HG02870 (cell line): Measurements from ENCODE around the gene MAGEB1.

Experiments used
- ATAC-seq: cut with Tn5 transposase; IDR thresholded peaks from one replicate; pipeline ENCODE4 v1.9.1; 2021; ENCODE audit warnings: mild to moderate bottlenecking, moderate library complexity; ENCODE audit not compliant: unreplicated experiment

MAGEB1 gene

GRCh38 chrX:30246769-30247489 lies at the start of gene MAGEB1:
Gene MAGEB1 (plus strand): TSS chrX:30247146. CDS start chrX:30250494, 3,348 bp downstream.
- no peak for ATAC-seq

- ATAC-seq, result no peak
Observed at GRCh38 chrX:30212172-30212571, 34.8 kb upstream of the MAGEB1 start.

GRCh38 chrX:30215357-30215843 lies 31.5 kb upstream of the MAGEB1 start, which contains the start of gene MAGEB2:
Gene MAGEB2 (plus strand): TSS chrX:30215563. CDS start chrX:30218581, 3,018 bp downstream.
- no peak for ATAC-seq

GRCh38 chrX:30217465-30217864 lies 29.5 kb upstream of the MAGEB1 start:
- no peak for ATAC-seq

GRCh38 chrX:30219372-30219771 lies 27.6 kb upstream of the MAGEB1 start:
- no peak for ATAC-seq

- no peak for ATAC-seq
Observed at GRCh38 chrX:30220661-30221060, 26.3 kb upstream of the MAGEB1 start.

GRCh38 chrX:30224536-30224935 lies 22.4 kb upstream of the MAGEB1 start:
- no peak for ATAC-seq

GRCh38 chrX:30228526-30228925 lies 18.4 kb upstream of the MAGEB1 start:
- ATAC-seq, result no peak

GRCh38 chrX:30230395-30230794 lies 16.6 kb upstream of the MAGEB1 start, which contains the start of gene MAGEB3:
Gene MAGEB3 (plus strand): TSS chrX:30230657. CDS start chrX:30235925, 5,268 bp downstream.
- no peak for ATAC-seq

GRCh38 chrX:30241724-30242415 lies 5.1 kb upstream of the MAGEB1 start, which contains the start of gene MAGEB4:
Gene MAGEB4 (plus strand): TSS chrX:30242000. CDS start chrX:30242136, 136 bp downstream.
- peak; percentile 57 for ATAC-seq

- peak; percentile 69 for ATAC-seq
Observed at GRCh38 chrX:30248854-30249253, 1.9 kb downstream of the MAGEB1 start.

GRCh38 chrX:30253257-30253656 lies 6.3 kb downstream of the MAGEB1 start:
- ATAC-seq, result peak; percentile 75

GRCh38 chrX:30259927-30260326 lies 13.0 kb downstream of the MAGEB1 start:
- ATAC-seq, result no peak

- no peak for ATAC-seq
Observed at GRCh38 chrX:30261012-30261411, 14.1 kb downstream of the MAGEB1 start.

- ATAC-seq, result no peak
Observed at GRCh38 chrX:30262763-30263162, 15.8 kb downstream of the MAGEB1 start.

GRCh38 chrX:30270639-30271038 lies 23.7 kb downstream of the MAGEB1 start:
- no peak for ATAC-seq

- ATAC-seq, result no peak
Observed at GRCh38 chrX:30275498-30275897, 28.6 kb downstream of the MAGEB1 start.

GRCh38 chrX:30278365-30278764 lies 31.4 kb downstream of the MAGEB1 start:
- no peak for ATAC-seq

GRCh38 chrX:30280428-30280827 lies 33.5 kb downstream of the MAGEB1 start:
- no peak for ATAC-seq

- ATAC-seq, result no peak
Observed at GRCh38 chrX:30282527-30282926, 35.6 kb downstream of the MAGEB1 start.

- no peak for ATAC-seq
Observed at GRCh38 chrX:30283456-30284200, 36.7 kb downstream of the MAGEB1 start.
